SU-DHL-6 (cell line): ENCODE results near the gene THSD4.

Experiments
- H2AFZ ChIP-seq: fragments of 200-600 bp; sonication (generic); 2 replicates; pipeline ENCODE4 v1.6.1; 2014; ENCODE audit warnings: low read depth, mild to moderate bottlenecking, moderate library complexity, mixed read lengths, antibody characterized with exemption, low read length; ENCODE audit not compliant: severe bottlenecking
- H3F3A ChIP-seq: fragments of 200-600 bp; shearing (Covaris generic); 2 replicates; pipeline ENCODE4 v1.6.0; 2016; ENCODE audit warnings: antibody characterized with exemption, mild to moderate bottlenecking; ENCODE audit not compliant: insufficient read depth
- H3K27ac ChIP-seq: fragments of 200-600 bp; sonication (generic); 2 replicates; pipeline ENCODE4 v1.5.1; 2016; ENCODE audit warnings: low read depth, mild to moderate bottlenecking, low read length, moderate library complexity, mixed read lengths
- H3K27me3 ChIP-seq: fragments of 200-600 bp; sonication (generic), shearing (Covaris generic); 2 replicates; pipeline ENCODE4 v1.6.0; 2014; ENCODE audit warnings: mild to moderate bottlenecking, low read length
- H3K36me3 ChIP-seq: fragments of 200-600 bp; sonication (generic); 2 replicates; pipeline ENCODE4 v1.6.1; 2014; ENCODE audit warnings: mild to moderate bottlenecking, low read length, mixed read lengths
- H3K4me2 ChIP-seq: fragments of 300-600, 200-600 bp; shearing (Covaris generic), sonication (generic); 2 replicates; pipeline ENCODE4 v1.6.0; 2014; ENCODE audit warnings: low read length, low read depth, mild to moderate bottlenecking; ENCODE audit not compliant: poor library complexity, severe bottlenecking
- H3K4me3 ChIP-seq: fragments of 200-600 bp; sonication (generic); 2 replicates; pipeline ENCODE4 v1.5.1; 2014; ENCODE audit warnings: antibody characterized with exemption, low read length, mild to moderate bottlenecking, mixed read lengths; ENCODE audit not compliant: insufficient read depth, poor library complexity, severe bottlenecking
- H3K79me2 ChIP-seq: fragments of 200-600 bp; sonication (generic); 2 replicates; pipeline ENCODE4 v1.6.1; 2014; ENCODE audit warnings: mild to moderate bottlenecking, low read length, moderate library complexity; ENCODE audit not compliant: insufficient read depth
- H3K9ac ChIP-seq: fragments of 200-600 bp; sonication (generic); 2 replicates; pipeline ENCODE4 v1.7.0; 2014; ENCODE audit warnings: mild to moderate bottlenecking, low read length
- H3K9me2 ChIP-seq: fragments of 200-600 bp; sonication (generic); replicated peaks from 2 replicates; pipeline ENCODE4 v1.6.1; 2014; ENCODE audit warnings: low read length; ENCODE audit not compliant: insufficient read depth
- H3K9me3 ChIP-seq: fragments of 200-600 bp; sonication (generic); 2 replicates; pipeline ENCODE4 v1.6.1; 2014; ENCODE audit warnings: low read length, mixed read lengths; ENCODE audit not compliant: insufficient read depth
- H4K20me1 ChIP-seq: fragments of 200-600 bp; sonication (generic); 2 replicates; pipeline ENCODE4 v1.6.1; 2014; ENCODE audit warnings: low read depth, mild to moderate bottlenecking, antibody characterized with exemption, low read length, moderate library complexity, mixed read lengths
- CTCF ChIP-seq: fragments of 200-600 bp; sonication (generic); IDR thresholded peaks from one replicate; pipeline ENCODE4 v1.5.1; 2017; ENCODE audit warnings: antibody characterized with exemption, mild to moderate bottlenecking, low read length, moderate library complexity; ENCODE audit not compliant: insufficient read depth, poor library complexity, severe bottlenecking
- EZH2phosphoT487 ChIP-seq: fragments of 200-600 bp; sonication (generic), shearing (Covaris generic); conservative IDR thresholded peaks from 2 replicates; pipeline ENCODE4 v1.6.1; 2018; ENCODE audit warnings: mild to moderate bottlenecking, antibody characterized with exemption, low read length, moderate library complexity, mixed read lengths

The THSD4 gene

GRCh38 chr15:71730277-71731144 lies 615.2 kb downstream of the THSD4 start:
- H4K20me1 ChIP-seq, result no peaks in the 10 kb centered on the region
- no peak overlapping the region for H3K4me3 ChIP-seq
- no peak overlapping the region for H2AFZ ChIP-seq
- no peak overlapping the region for H3K27ac ChIP-seq
- no peaks in the 10 kb centered on the region for H3K27me3 ChIP-seq
- no peaks in the 10 kb centered on the region for H3K36me3 ChIP-seq
- no peaks in the 10 kb centered on the region for H3K9me3 ChIP-seq
- TF ChIP-seq EZH2phosphoT487 (no peak), CTCF (peak; percentile 60)
- H3K79me2 ChIP-seq, result no peaks in the 10 kb centered on the region
- H3F3A ChIP-seq, result no peaks in the 10 kb centered on the region
- H3K4me2 ChIP-seq, result no peak overlapping the region
- H3K9me2 ChIP-seq, result no peaks in the 10 kb centered on the region
- H3K9ac ChIP-seq, result no peak overlapping the region

- TF ChIP-seq CTCF (no peak), EZH2phosphoT487 (no peak)
- no peaks in the 10 kb centered on the region for H4K20me1 ChIP-seq
- no peaks in the 10 kb centered on the region for H3F3A ChIP-seq
- no peak overlapping the region for H3K4me2 ChIP-seq
- H3K27ac ChIP-seq, result no peak overlapping the region
- no peak overlapping the region for H2AFZ ChIP-seq
- no peaks in the 10 kb centered on the region for H3K79me2 ChIP-seq
- H3K4me3 ChIP-seq, result no peak overlapping the region
- H3K9me3 ChIP-seq, result no peaks in the 10 kb centered on the region
- no peaks in the 10 kb centered on the region for H3K9me2 ChIP-seq
- H3K9ac ChIP-seq, result no peak overlapping the region
- H3K27me3 ChIP-seq, result no peaks in the 10 kb centered on the region
- no peaks in the 10 kb centered on the region for H3K36me3 ChIP-seq
Observed at GRCh38 chr15:71732636-71733035, 617.4 kb downstream of the THSD4 start.

GRCh38 chr15:71733122-71733521 lies 617.9 kb downstream of the THSD4 start:
- no peak overlapping the region for H3K9ac ChIP-seq
- H3K36me3 ChIP-seq, result no peaks in the 10 kb centered on the region
- TF ChIP-seq CTCF (no peak), EZH2phosphoT487 (no peak)
- H4K20me1 ChIP-seq, result no peaks in the 10 kb centered on the region
- no peaks in the 10 kb centered on the region for H3F3A ChIP-seq
- H2AFZ ChIP-seq, result no peak overlapping the region
- no peak overlapping the region for H3K4me3 ChIP-seq
- H3K79me2 ChIP-seq, result no peaks in the 10 kb centered on the region
- no peaks in the 10 kb centered on the region for H3K27me3 ChIP-seq
- no peaks in the 10 kb centered on the region for H3K9me3 ChIP-seq
- no peaks in the 10 kb centered on the region for H3K9me2 ChIP-seq
- no peak overlapping the region for H3K27ac ChIP-seq
- no peak overlapping the region for H3K4me2 ChIP-seq
